ENCODE results near the gene SH2D1B. TPM values are rescaled to one million over a fixed set of nuclear protein-coding genes. Genes with fewer than 3 reads are reported as not detected.
"Not testable (repeated sequence)": the region's sequence is repeated elsewhere in the genome, so short reads cannot be mapped to it uniquely, and the experiment has no call there.

Gene SH2D1B
- total RNA-seq (2014; rRNA removed): 0.04 TPM in 1 of 2 replicates, not detected in the other
- Bru-seq, nascent RNA: percentile 5 among the genes with signal in this experiment
- percentile 13 among the genes with signal in this experiment for BruChase-seq, experiment 1, labeled RNA remaining after a 6-hour chase
- percentile 11 among the genes with signal in this experiment for BruChase-seq, experiment 2, labeled RNA remaining after a 2-hour chase
- long read RNA-seq: 0 reads

GRCh38 chr1:162412002-162412401 is at the start of gene SH2D1B:
TSS of gene SH2D1B (minus strand) at chr1:162412136. CDS start at chr1:162412016, 120 bp downstream.
- TF ChIP-seq CTCF (conservative IDR thresholded peaks at IDR 0.05; ENCODE audit: low read depth, low read length): no peak
- no peak for TF ChIP-seq EZH2 (IDR thresholded peaks at IDR 0.05; ENCODE audit: low read length, unreplicated experiment)
- TF ChIP-seq EZH2phosphoT487 (IDR thresholded peaks at IDR 0.05; ENCODE audit: borderline replicate concordance, low read length): no peak
- peaks cover 5% of the 10 kb centered on the region; the same call in 1 of the 2 replicates for H3K4me1 ChIP-seq (ENCODE audit: insufficient read depth, low read length)
- ChIA-PET CTCF (no interaction called here), POLR2A (ENCODE audit: unreplicated experiment) (no interaction called here)
- ATAC-seq: peak; percentile 81
- H3K9ac ChIP-seq (ENCODE audit: low read length): no peak within 1 kb of the TSS
- DNase-seq: peak; percentile 52
- no peaks in the 10 kb centered on the region for H3F3A ChIP-seq (ENCODE audit: low read length, unreplicated experiment)
- intact Hi-C loops (cut with micrococcal nuclease): no loop called here
- no peaks in the 10 kb centered on the region for H3K36me3 ChIP-seq (ENCODE audit: low read depth, low read length)
- no peaks in the 10 kb centered on the region for H3K79me2 ChIP-seq (ENCODE audit: low read length)
- H3K9me3 ChIP-seq (ENCODE audit: low read length): no peaks in the 10 kb centered on the region
- no peak within 1 kb of the TSS for H3K27ac ChIP-seq (ENCODE audit: low read length)
- no peaks in the 10 kb centered on the region for H3K27me3 ChIP-seq (ENCODE audit: low read length)
- no peak within 1 kb of the TSS for H3K4me3 ChIP-seq (ENCODE audit: low read length)
- no peaks in the 10 kb centered on the region for H4K20me1 ChIP-seq (ENCODE audit: low read length)
- H3K9me2 ChIP-seq (replicated peaks; ENCODE audit: low read length): no peaks in the 10 kb centered on the region
- H3K4me2 ChIP-seq (ENCODE audit: low read length): no peak within 1 kb of the TSS
- no TSS peak for BruUV-seq (replicated peaks)
- H2AFZ ChIP-seq (ENCODE audit: low read length): no peak within 1 kb of the TSS

GRCh38 chr1:162458236-162458635 is 46.3 kb upstream of the SH2D1B start:
- peak; percentile 14 for DNase-seq
- ATAC-seq: no peak
- intact Hi-C loops (cut with micrococcal nuclease): no loop called here
- ChIA-PET POLR2A (ENCODE audit: unreplicated experiment) (no interaction called here), CTCF (no interaction called here)
- Histone ChIP-seq H3K27ac (ENCODE audit: low read length) (no peak overlapping the region), H3K9me3 (ENCODE audit: low read length) (no peaks in the 10 kb centered on the region), H3K9ac (ENCODE audit: low read length) (no peak overlapping the region), H3K4me1 (ENCODE audit: insufficient read depth, low read length) (no peaks in the 10 kb centered on the region), H3K9me2 (replicated peaks; ENCODE audit: low read length) (no peaks in the 10 kb centered on the region), H2AFZ (ENCODE audit: low read length) (0 out of 2 replicates have a peak overlapping the region, but pooled peaks have one; percentile 25), H3K36me3 (ENCODE audit: low read depth, low read length) (no peaks in the 10 kb centered on the region), H3K4me2 (ENCODE audit: low read length) (no peak overlapping the region), H4K20me1 (ENCODE audit: low read length) (no peaks in the 10 kb centered on the region), H3K27me3 (ENCODE audit: low read length) (no peaks in the 10 kb centered on the region), H3K4me3 (ENCODE audit: low read length) (no peak overlapping the region), H3F3A (ENCODE audit: low read length, unreplicated experiment) (no peaks in the 10 kb centered on the region), H3K79me2 (ENCODE audit: low read length) (no peaks in the 10 kb centered on the region)
- BruUV-seq (replicated peaks): no TSS peak
- TF ChIP-seq CTCF (conservative IDR thresholded peaks at IDR 0.05; ENCODE audit: low read depth, low read length) (no peak), EZH2 (IDR thresholded peaks at IDR 0.05; ENCODE audit: low read length, unreplicated experiment) (no peak), EZH2phosphoT487 (IDR thresholded peaks at IDR 0.05; ENCODE audit: borderline replicate concordance, low read length) (no peak)

- H3K4me2 ChIP-seq (ENCODE audit: low read length): no peak overlapping the region
- H4K20me1 ChIP-seq (ENCODE audit: low read length): no peaks in the 10 kb centered on the region
- H3K9me2 ChIP-seq (replicated peaks; ENCODE audit: low read length): no peaks in the 10 kb centered on the region
- no peak for TF ChIP-seq EZH2phosphoT487 (IDR thresholded peaks at IDR 0.05; ENCODE audit: borderline replicate concordance, low read length)
- TF ChIP-seq CTCF (conservative IDR thresholded peaks at IDR 0.05; ENCODE audit: low read depth, low read length): peak; percentile 45
- no peak for TF ChIP-seq EZH2 (IDR thresholded peaks at IDR 0.05; ENCODE audit: low read length, unreplicated experiment)
- H3K4me3 ChIP-seq (ENCODE audit: low read length): no peak overlapping the region
- H3K4me1 ChIP-seq (ENCODE audit: insufficient read depth, low read length): no peaks in the 10 kb centered on the region
- ChIA-PET CTCF (interaction anchor here (0.6 kb wide), 2 partner anchors 11 to 99 kb away, joined by 3 read pairs; no protein-coding TSS in a partner anchor), POLR2A (ENCODE audit: unreplicated experiment) (no interaction called here)
- H3F3A ChIP-seq (ENCODE audit: low read length, unreplicated experiment): no peaks in the 10 kb centered on the region
- H3K9me3 ChIP-seq (ENCODE audit: low read length): no peaks in the 10 kb centered on the region
- no peak overlapping the region for H2AFZ ChIP-seq (ENCODE audit: low read length)
- no peaks in the 10 kb centered on the region for H3K79me2 ChIP-seq (ENCODE audit: low read length)
- H3K27me3 ChIP-seq (ENCODE audit: low read length): no peaks in the 10 kb centered on the region
- no TSS peak for BruUV-seq (replicated peaks)
- H3K9ac ChIP-seq (ENCODE audit: low read length): no peak overlapping the region
- intact Hi-C loops (cut with micrococcal nuclease): no loop called here
- no peak overlapping the region for H3K27ac ChIP-seq (ENCODE audit: low read length)
- H3K36me3 ChIP-seq (ENCODE audit: low read depth, low read length): no peaks in the 10 kb centered on the region
- ATAC-seq: no peak
- DNase-seq: peak; percentile 31
Measured at GRCh38 chr1:162456323-162456722, 44.4 kb upstream of the SH2D1B start.

- BruUV-seq (replicated peaks); CTCF ChIA-PET; H3K27ac ChIP-seq (ENCODE audit: low read length); intact Hi-C loops (cut with micrococcal nuclease); H3K4me1 ChIP-seq (ENCODE audit: insufficient read depth, low read length); H3K4me2 ChIP-seq (ENCODE audit: low read length); H3K9me2 ChIP-seq (replicated peaks; ENCODE audit: low read length); H3K79me2 ChIP-seq (ENCODE audit: low read length); H3F3A ChIP-seq (ENCODE audit: low read length, unreplicated experiment); H3K27me3 ChIP-seq (ENCODE audit: low read length); DNase-seq; H4K20me1 ChIP-seq (ENCODE audit: low read length); H3K9ac ChIP-seq (ENCODE audit: low read length); H3K4me3 ChIP-seq (ENCODE audit: low read length); H2AFZ ChIP-seq (ENCODE audit: low read length); H3K9me3 ChIP-seq (ENCODE audit: low read length); POLR2A ChIA-PET (ENCODE audit: unreplicated experiment); ATAC-seq; H3K36me3 ChIP-seq (ENCODE audit: low read depth, low read length): not testable (repeated sequence)
Measured at GRCh38 chr1:162454361-162454760, 42.4 kb upstream of the SH2D1B start.
